SIG-M5 treated with dmso at 0.1 percent for 504 hours (cell line): ENCODE measurements around the gene ATRX.
"Not testable (repeated sequence)": the region's sequence is repeated elsewhere in the genome, so short reads cannot be mapped to it uniquely, and the experiment has no call there.

Source experiments
- DNase-seq: peaks from one replicate; lab custom pipeline; 2025; ENCODE audit not compliant: unreplicated experiment; lab: John Stamatoyannopoulos, UW

The ATRX gene

GRCh38 chrX:77500164-77500563 is 285.9 kb downstream of the ATRX start:
- not testable (repeated sequence) for DNase-seq

- DNase-seq = no peak
Observed at GRCh38 chrX:77493677-77494553, 292.1 kb downstream of the ATRX start.

GRCh38 chrX:77484045-77484444 is 302.0 kb downstream of the ATRX start:
- no peak for DNase-seq

GRCh38 chrX:77455437-77455836 is 330.6 kb downstream of the ATRX start:
- DNase-seq = no peak
